GM10266 (cell line): ENCODE data around the gene GSX1.

Source experiments
- DNase-seq: peaks from one replicate; pipeline ENCODE4 v3.0.0; 2012; ENCODE audit errors: extremely low spot score
- TF ChIP-seq, protein P1 (sequence below): IDR thresholded peaks from 2 replicates; pipeline ENCODE4 v1.5.1; 2012; ENCODE audit warnings: mild to moderate bottlenecking, low read depth; ENCODE audit not compliant: control insufficient read depth, insufficient read depth; ENCODE audit errors: missing control alignments

GSX1 gene

DNA sequence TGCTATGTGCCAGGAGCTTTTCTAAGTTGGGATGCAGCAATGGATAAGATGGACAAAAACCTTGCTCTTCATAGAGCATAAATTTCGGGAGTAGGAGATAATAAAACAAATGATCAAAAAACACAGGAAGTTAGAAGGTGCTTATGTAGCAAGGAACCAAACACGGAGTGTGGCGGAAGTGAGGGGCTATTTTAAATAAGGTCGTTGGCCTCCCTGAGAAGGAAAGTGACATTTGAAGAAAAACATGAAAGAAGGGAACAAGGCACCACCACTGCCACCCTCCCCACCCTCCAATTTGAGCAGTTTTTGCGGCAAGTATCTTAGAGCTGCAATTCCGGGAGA is 3.2 kb upstream of the GSX1 start:
- TF ChIP-seq, protein P1, sequence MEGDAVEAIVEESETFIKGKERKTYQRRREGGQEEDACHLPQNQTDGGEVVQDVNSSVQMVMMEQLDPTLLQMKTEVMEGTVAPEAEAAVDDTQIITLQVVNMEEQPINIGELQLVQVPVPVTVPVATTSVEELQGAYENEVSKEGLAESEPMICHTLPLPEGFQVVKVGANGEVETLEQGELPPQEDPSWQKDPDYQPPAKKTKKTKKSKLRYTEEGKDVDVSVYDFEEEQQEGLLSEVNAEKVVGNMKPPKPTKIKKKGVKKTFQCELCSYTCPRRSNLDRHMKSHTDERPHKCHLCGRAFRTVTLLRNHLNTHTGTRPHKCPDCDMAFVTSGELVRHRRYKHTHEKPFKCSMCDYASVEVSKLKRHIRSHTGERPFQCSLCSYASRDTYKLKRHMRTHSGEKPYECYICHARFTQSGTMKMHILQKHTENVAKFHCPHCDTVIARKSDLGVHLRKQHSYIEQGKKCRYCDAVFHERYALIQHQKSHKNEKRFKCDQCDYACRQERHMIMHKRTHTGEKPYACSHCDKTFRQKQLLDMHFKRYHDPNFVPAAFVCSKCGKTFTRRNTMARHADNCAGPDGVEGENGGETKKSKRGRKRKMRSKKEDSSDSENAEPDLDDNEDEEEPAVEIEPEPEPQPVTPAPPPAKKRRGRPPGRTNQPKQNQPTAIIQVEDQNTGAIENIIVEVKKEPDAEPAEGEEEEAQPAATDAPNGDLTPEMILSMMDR, result no peak
- no peak for DNase-seq

DNA sequence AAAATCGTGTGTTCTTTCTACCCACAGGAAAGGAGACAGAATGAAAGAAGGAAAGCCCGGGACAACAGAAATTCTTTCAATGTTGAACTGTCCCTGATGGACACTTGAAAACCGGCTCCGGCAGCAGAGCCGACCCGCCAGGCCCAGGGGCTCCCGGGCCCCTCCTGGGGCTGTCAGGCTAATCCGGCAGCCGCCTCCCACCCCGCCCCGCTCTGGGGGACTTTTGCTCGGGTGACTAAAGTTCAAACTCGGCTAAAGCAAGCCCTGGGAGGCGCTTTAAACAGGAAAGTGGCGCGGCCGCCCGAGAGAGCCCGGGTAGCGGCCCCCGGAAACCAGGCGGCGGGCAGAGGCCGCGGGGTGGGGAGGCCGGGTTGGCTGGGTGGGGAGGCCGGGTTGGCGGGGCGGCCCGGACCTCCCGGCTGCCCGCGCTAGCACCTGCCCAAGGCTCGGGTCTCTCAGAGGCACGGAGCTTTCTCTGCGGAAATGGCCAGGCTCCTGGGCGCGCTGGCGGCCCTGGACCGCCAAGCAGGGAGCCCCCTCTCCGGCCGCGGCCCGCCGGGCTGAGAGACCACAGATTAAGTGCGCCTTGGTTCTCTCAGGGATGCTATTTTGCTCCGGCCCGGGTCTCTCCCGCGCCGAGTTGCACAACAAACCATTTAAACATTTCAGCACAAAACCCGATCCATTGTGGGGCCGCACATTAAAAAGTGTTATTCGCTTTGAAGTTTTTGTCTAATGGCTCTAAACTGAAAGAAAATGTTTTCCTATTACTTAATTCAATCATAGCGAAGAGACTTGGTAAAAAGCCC is 2.6 kb upstream of the GSX1 start:
- TF ChIP-seq, protein P1, result no peak
- no peak for DNase-seq

DNA sequence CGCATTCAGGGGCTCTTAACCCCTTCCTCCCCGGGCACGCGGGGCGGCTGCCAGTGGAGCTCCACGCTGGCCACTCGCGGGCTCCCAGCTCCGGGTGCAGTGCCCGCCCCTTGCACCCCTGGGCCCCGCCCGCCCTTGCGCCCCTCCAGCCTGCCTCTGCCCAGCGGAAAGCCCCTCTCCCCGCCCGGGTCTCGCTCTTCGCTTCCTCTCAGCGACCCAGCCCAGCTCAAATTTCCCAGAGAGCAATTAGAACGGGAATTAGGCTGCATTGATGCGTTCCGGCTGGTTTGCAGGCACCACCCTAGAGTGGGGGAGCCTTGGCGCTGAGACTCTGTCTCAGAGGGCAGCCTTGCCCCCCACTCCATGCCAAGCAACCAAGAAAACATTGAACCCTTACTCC is 1.8 kb upstream of the GSX1 start:
- TF ChIP-seq, protein P1, result no peak
- DNase-seq, result no peak

DNA sequence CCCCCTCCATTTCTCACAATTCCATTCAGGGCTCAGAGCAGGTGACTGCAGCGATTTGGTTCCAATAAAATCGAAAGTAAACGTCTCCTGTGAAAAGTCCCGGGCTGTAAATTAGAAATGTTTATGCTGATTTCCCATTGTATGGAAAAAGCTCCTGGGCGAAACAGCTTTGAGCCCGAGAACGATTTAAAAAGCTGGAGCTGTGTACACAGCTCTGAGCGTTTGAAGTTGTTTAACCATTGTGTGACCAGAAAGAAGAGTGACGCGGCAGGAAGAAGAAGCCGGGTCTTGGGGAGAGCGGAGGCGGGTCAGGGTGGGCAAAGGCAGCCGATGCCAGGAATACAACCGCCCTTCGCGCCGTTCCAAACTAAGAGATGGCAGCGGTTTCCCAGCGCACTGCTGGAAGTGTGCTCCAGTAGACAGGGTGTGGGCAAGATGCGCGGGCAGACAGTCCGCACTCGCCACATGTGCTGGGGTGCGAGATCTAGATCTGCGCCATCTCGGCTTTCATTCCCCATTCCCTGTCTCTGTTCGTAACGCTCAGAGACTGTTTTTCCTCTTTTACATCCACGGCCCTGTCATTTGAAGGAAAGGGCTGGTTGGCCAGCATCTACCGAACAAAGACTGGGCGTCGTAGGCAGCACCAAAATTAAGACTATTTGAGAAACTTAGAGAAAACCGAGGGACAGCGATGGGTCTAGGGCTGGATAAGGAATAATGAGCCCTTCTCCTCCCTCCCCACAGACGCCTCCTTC is 960 bp upstream of the GSX1 start:
- TF ChIP-seq, protein P1, result no peak
- DNase-seq, result no peak

DNA sequence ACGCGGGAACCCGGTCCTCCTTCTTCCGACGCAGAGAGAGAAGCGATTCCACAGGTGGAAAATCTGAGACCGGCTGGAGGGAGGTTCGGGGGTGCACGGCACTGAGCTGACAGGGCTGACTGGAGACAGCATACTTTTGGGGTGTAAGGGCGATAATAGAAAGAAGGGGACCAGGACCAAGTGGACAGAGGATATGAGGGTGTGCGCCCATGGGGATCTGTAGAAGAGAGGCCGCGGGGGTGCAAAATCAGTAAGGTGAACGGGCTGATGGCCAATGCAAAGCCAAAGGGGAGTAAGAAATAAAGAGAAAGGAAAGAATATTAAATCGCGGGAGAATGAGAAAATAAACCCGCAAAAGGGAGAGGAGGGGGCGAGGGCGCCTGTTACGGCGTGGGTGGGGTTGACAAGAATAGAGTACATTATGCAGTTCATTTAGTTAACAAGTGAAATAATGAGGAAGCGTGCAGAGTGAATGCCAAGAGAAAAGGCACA is 336 bp upstream of the GSX1 start:
- TF ChIP-seq, protein P1, result no peak
- no peak for DNase-seq

DNA sequence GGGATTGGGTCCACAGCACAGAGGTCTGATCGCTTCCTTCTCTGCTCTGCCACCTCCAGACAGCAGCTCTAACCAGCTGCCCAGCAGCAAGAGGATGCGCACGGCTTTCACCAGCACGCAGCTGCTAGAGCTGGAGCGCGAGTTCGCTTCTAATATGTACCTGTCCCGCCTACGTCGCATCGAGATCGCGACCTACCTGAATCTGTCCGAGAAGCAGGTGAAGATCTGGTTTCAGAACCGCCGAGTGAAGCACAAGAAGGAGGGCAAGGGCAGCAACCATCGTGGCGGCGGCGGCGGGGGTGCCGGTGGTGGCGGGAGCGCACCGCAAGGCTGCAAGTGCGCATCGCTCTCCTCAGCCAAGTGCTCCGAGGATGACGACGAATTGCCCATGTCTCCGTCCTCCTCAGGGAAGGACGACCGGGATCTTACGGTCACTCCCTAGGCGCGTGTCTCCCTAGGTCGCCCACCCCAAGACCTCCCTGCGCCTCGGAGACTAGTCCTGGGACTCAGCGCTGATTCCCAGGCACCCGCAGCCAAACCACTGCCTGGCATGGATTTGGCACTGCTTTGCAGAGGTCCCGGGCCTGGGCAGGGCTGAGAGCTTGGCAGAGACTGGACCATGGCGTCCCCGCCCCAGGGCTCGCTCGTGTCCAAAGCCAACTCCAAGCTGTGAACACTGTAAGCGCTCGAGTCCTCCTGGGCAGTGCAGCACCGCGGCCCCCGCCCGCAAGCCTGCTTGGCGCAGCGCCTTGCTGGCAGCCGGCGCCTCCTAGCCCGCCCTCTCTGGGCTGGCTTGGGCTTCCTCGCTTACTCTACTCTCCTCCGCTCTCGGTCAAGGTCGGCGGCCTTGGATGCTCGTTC is 1.5 kb downstream of the GSX1 start:
- no peak for DNase-seq

More for the DNA sequence above, 1.5 kb downstream of the GSX1 start:
- TF ChIP-seq, protein P1, result no peak
